PC-9 (cell line): Measurements from ENCODE around the gene C15orf40. TPM values are rescaled to one million over a fixed set of nuclear protein-coding genes. Genes with fewer than 3 reads are reported as not detected.

Experiments used
- BruUV-seq: library from RNA; stranded (reverse); fragments of 400-500 nt; replicated peaks from 2 replicates; lab custom pipeline; 2021; lab: Mats Ljungman, UMichigan
- CTCF ChIA-PET: fragments of 300-600 bp; sonication (Branson Sonifier 250); formaldehyde crosslinking; loops from one replicate; lab custom pipeline; 2022; ENCODE audit warnings: antibody characterized with exemption; lab: Charles Lee
- POLR2A ChIA-PET: fragments of 300-600 bp; sonication (Branson Sonifier 250); formaldehyde crosslinking; loops from one replicate; lab custom pipeline; 2022; ENCODE audit warnings: antibody characterized with exemption; ENCODE audit not compliant: unreplicated experiment; lab: Charles Lee
- DNase-seq, 2 experiments: peaks; one replicate each; pipeline versions ENCODE4 v3.0.0 to v3.0.0-alpha.2; 2015 to 2022; ENCODE audit warnings: mixed read lengths in 1 of 2
- H2AFZ ChIP-seq: fragments of 200-600 bp; sonication (generic); 2 replicates; pipeline ENCODE4 v1.8.1; 2017; ENCODE audit warnings: antibody characterized with exemption
- H3F3A ChIP-seq: fragments of 200-600 bp; sonication (generic); 2 replicates; pipeline ENCODE4 v1.8.1; 2017; ENCODE audit warnings: antibody characterized with exemption, mild to moderate bottlenecking, low read depth; ENCODE audit not compliant: insufficient read depth
- H3K27ac ChIP-seq: fragments of 200-600 bp; sonication (generic); 2 replicates; pipeline ENCODE4 v1.6.1; 2016; ENCODE audit warnings: mixed run types
- H3K27me3 ChIP-seq: fragments of 200-600 bp; sonication (generic); 2 replicates; pipeline ENCODE4 v1.6.1; 2016; ENCODE audit warnings: low read depth, mixed run types; ENCODE audit not compliant: insufficient read depth
- H3K36me3 ChIP-seq: fragments of 200-600 bp; sonication (generic); 2 replicates; pipeline ENCODE4 v1.6.1; 2016; ENCODE audit warnings: low read depth, mixed run types
- H3K4me1 ChIP-seq: fragments of 200-600 bp; sonication (generic); replicated peaks from 2 replicates; pipeline ENCODE4 v1.6.1; 2016; ENCODE audit warnings: mixed run types; ENCODE audit not compliant: insufficient read depth
- H3K4me2 ChIP-seq: fragments of 200-600 bp; sonication (generic); 2 replicates; pipeline ENCODE4 v1.6.1; 2017; ENCODE audit warnings: mixed run types
- H3K4me3 ChIP-seq: fragments of 200-600 bp; sonication (generic); 2 replicates; pipeline ENCODE4 v1.6.1; 2016; ENCODE audit warnings: mixed run types
- H3K79me2 ChIP-seq: fragments of 200-600 bp; sonication (generic); 2 replicates; pipeline ENCODE4 v1.6.1; 2017; ENCODE audit warnings: low read depth, mixed run types
- H3K9me2 ChIP-seq: fragments of 200-600 bp; sonication (generic); 2 replicates; pipeline ENCODE4 v1.8.1; 2017; ENCODE audit warnings: mild to moderate bottlenecking; ENCODE audit not compliant: insufficient read depth
- H3K9me3 ChIP-seq: fragments of 200-600 bp; sonication (generic); 2 replicates; pipeline ENCODE4 v1.8.1; 2016; ENCODE audit warnings: low read depth; ENCODE audit not compliant: insufficient read depth
- H4K20me1 ChIP-seq: fragments of 200-600 bp; sonication (generic); 2 replicates; pipeline ENCODE4 v1.8.1; 2017; ENCODE audit not compliant: insufficient read depth
- CTCF ChIP-seq: fragments of 200-600 bp; sonication (generic); conservative IDR thresholded peaks from 2 replicates; pipeline ENCODE4 v1.6.1; 2017; ENCODE audit warnings: mixed run types, antibody characterized with exemption, mild to moderate bottlenecking, moderate library complexity
- EZH2 ChIP-seq: fragments of 200-600 bp; sonication (generic); IDR thresholded peaks from 2 replicates; pipeline ENCODE4 v1.8.0; 2017; ENCODE audit warnings: antibody characterized with exemption, low read depth
- intact Hi-C: fragments of 100-400 bp; cut with micrococcal nuclease; formaldehyde crosslinking; loops from one replicate; pipeline ENCODE4 v1.10.0; 2022; ENCODE audit not compliant: unreplicated experiment
- total RNA-seq: library from RNA; stranded (reverse); gene quantifications from 2 replicates; pipeline ENCODE4 v1.2.3, GENCODE V29; 2021

C15orf40 gene
- total RNA-seq, 1 experiment from 2014 or later = 21.2 TPM

- Histone ChIP-seq H3F3A (no peaks in the 10 kb centered on the region), H3K27me3 (peaks cover 7% of the 10 kb centered on the region; the same call in 1 of the 2 replicates), H3K36me3 (no peaks in the 10 kb centered on the region), H3K9me3 (no peaks in the 10 kb centered on the region), H3K9me2 (no peaks in the 10 kb centered on the region), H3K4me3 (peak overlapping the region; percentile 47; the same call in 1 of the 2 replicates), H2AFZ (peak overlapping the region; percentile 40; the same call in 1 of the 2 replicates), H3K27ac (no peak overlapping the region), H3K4me1 (no peaks in the 10 kb centered on the region), H4K20me1 (no peaks in the 10 kb centered on the region), H3K79me2 (no peaks in the 10 kb centered on the region), H3K4me2 (peak overlapping the region; percentile 60)
- intact Hi-C loops = no loop called here
- ChIA-PET CTCF (no interaction called here), POLR2A (no interaction called here)
- TF ChIP-seq EZH2 = no peak
- no peak for TF ChIP-seq CTCF
- DNase-seq = no peak
- BruUV-seq = TSS peak; percentile 57
Measured at GRCh38 chr15:82951472-82952157, 59.8 kb downstream of the C15orf40 start.

DNA sequence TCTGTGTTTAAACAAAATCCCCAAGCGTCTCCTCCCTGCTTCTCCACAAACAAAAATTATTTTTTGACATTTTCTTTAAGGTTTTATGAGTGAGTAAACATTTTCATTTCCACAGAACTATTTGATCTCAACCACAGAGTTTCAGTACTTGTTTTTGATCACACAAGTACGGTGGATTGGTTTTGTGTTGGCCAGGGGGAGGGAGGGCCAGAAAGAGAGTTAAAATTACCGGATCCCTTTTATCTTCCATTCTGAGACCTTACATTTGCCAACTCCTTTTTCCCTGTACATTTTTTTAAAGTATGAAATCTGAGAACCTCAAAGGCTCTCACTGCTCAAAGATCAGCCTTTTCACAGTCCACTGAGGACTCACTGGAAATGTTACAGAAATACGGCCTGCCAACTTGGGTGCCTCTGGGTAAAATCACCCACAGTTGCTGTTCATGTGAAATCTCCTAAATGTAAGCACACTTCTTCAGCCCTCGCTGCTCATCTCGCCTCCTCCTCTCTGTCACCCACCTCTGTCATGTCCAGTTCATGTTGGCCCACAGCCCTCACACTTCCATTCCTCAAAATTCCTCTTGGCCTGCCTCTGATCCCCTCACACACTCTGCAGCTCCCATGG is 60.6 kb downstream of the C15orf40 start:
- H3K9me3 ChIP-seq = no peaks in the 10 kb centered on the region
- POLR2A ChIA-PET = no interaction called here

DNA sequence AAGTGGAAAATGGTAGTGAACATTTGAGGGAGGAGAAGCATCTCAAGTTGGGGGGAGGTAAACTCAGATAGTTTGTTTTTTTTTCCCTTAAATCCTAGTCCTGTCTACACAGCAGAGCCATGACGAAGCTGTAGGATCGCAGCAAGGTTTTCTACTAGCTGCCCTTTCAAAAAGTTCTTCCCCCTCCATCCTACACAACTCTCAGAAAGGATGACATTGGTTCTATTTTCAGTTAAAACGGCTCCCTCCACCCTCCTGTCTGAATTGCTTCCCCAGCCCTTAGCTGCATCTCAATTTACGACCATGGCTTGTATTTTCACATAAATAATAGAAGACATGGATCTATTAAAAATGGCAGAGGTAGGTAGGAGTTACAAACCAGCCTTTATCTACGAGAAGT is 61.1 kb downstream of the C15orf40 start:
- CTCF ChIA-PET = no interaction called here
- Histone ChIP-seq H4K20me1 (no peaks in the 10 kb centered on the region), H3K27me3 (peaks cover 7% of the 10 kb centered on the region; the same call in 1 of the 2 replicates), H3K4me1 (no peaks in the 10 kb centered on the region), H3K9me3 (no peaks in the 10 kb centered on the region), H2AFZ (no peak overlapping the region), H3K9me2 (no peaks in the 10 kb centered on the region), H3K4me2 (no peak overlapping the region), H3F3A (no peaks in the 10 kb centered on the region), H3K4me3 (no peak overlapping the region), H3K36me3 (no peaks in the 10 kb centered on the region), H3K79me2 (no peaks in the 10 kb centered on the region), H3K27ac (no peak overlapping the region)
- intact Hi-C loops = no loop called here
- POLR2A ChIA-PET = no interaction called here
- DNase-seq = no peak
- no peak for TF ChIP-seq EZH2
- no peak for TF ChIP-seq CTCF
- BruUV-seq = no TSS peak

More for the DNA sequence above, 60.6 kb downstream of the C15orf40 start:
- DNase-seq = no peak
- no peaks in the 10 kb centered on the region for H3K9me2 ChIP-seq
- no peak overlapping the region for H2AFZ ChIP-seq
- no peak overlapping the region for H3K4me3 ChIP-seq
- H3K27ac ChIP-seq = no peak overlapping the region
- no peaks in the 10 kb centered on the region for H3F3A ChIP-seq
- no peaks in the 10 kb centered on the region for H4K20me1 ChIP-seq
- no peaks in the 10 kb centered on the region for H3K36me3 ChIP-seq
- TF ChIP-seq CTCF (no peak), EZH2 (no peak)
- H3K27me3 ChIP-seq = peaks cover 7% of the 10 kb centered on the region; the same call in 1 of the 2 replicates
- peak overlapping the region; percentile 60; the same call in 1 of the 2 replicates for H3K4me2 ChIP-seq
- intact Hi-C loops = no loop called here
- no peaks in the 10 kb centered on the region for H3K4me1 ChIP-seq
- CTCF ChIA-PET = no interaction called here
- no TSS peak for BruUV-seq
- no peaks in the 10 kb centered on the region for H3K79me2 ChIP-seq
